DMS53 treated with DMSO at 0.1 percent for 48 hours (cell line): Measurements from ENCODE around the gene IBA57.

Experiments used
- DNase-seq: peaks from one replicate; lab custom pipeline; 2025; ENCODE audit not compliant: unreplicated experiment; lab: John Stamatoyannopoulos, UW

IBA57 gene

GRCh38 chr1:228155596-228156514, 9.7 kb upstream of the IBA57 start:
- DNase-seq, result no peak

- no peak for DNase-seq
Measured at GRCh38 chr1:228156515-228156881, 9.1 kb upstream of the IBA57 start.

GRCh38 chr1:228156941-228157728, 8.5 kb upstream of the IBA57 start:
- DNase-seq, result no peak

GRCh38 chr1:228157729-228158126, 7.9 kb upstream of the IBA57 start:
- no peak for DNase-seq

GRCh38 chr1:228158151-228159007, 7.2 kb upstream of the IBA57 start:
- no peak for DNase-seq

GRCh38 chr1:228159008-228159665, 6.5 kb upstream of the IBA57 start:
- no peak for DNase-seq

GRCh38 chr1:228160201-228160761, 5.3 kb upstream of the IBA57 start:
- no peak for DNase-seq

GRCh38 chr1:228161362-228161761, 4.2 kb upstream of the IBA57 start:
- DNase-seq, result no peak

- no peak for DNase-seq
Measured at GRCh38 chr1:228161866-228162265, 3.7 kb upstream of the IBA57 start.

- no peak for DNase-seq
Measured at GRCh38 chr1:228162286-228163006, 3.2 kb upstream of the IBA57 start.

- no peak for DNase-seq
Measured at GRCh38 chr1:228163007-228163753, 2.4 kb upstream of the IBA57 start.

GRCh38 chr1:228163776-228164519, 1.7 kb upstream of the IBA57 start:
- DNase-seq, result no peak

GRCh38 chr1:228164561-228165371, 838 bp upstream of the IBA57 start:
- no peak for DNase-seq

GRCh38 chr1:228166170-228166936, 749 bp downstream of the IBA57 start:
- DNase-seq, result peak; percentile 65

- DNase-seq, result no peak
Measured at GRCh38 chr1:228168563-228169270, 3.1 kb downstream of the IBA57 start.

- DNase-seq, result no peak
Measured at GRCh38 chr1:228169345-228169744, 3.7 kb downstream of the IBA57 start.
